RPMI7951 (cell line): ENCODE results near the gene WNT9B. TPM values are rescaled to one million over a fixed set of nuclear protein-coding genes. Genes with fewer than 3 reads are reported as not detected.
"Not testable (repeated sequence)": the region's sequence is repeated elsewhere in the genome, so short reads cannot be mapped to it uniquely, and the experiment has no call there.

Source experiments
- DNase-seq: peaks from one replicate; pipeline ENCODE4 v3.0.0-alpha.2; 2012; ENCODE audit warnings: low read depth
- total RNA-seq: library from RNA; depleted of rRNA; stranded (reverse); fragments of >200 nt; shearing (Covaris generic); gene quantifications from 2 replicates; pipeline ENCODE4 v1.2.3, GENCODE V29; 2014

Gene WNT9B
- total RNA-seq, 1 experiment from 2014 or later, result not detected

- no peak for DNase-seq
Observed at GRCh38 chr17:46908068-46908737, 56.8 kb downstream of the WNT9B start.

GRCh38 chr17:46910179-46910927, 59.0 kb downstream of the WNT9B start:
- DNase-seq, result no peak

GRCh38 chr17:46911311-46911710, 59.9 kb downstream of the WNT9B start:
- no peak for DNase-seq

GRCh38 chr17:46915596-46915995, 64.2 kb downstream of the WNT9B start:
- DNase-seq, result peak; percentile 13

GRCh38 chr17:46916211-46916610, 64.8 kb downstream of the WNT9B start:
- DNase-seq, result peak; percentile 13

GRCh38 chr17:46916623-46917022, 65.2 kb downstream of the WNT9B start:
- no peak for DNase-seq

GRCh38 chr17:46917041-46917440, 65.7 kb downstream of the WNT9B start:
- DNase-seq, result no peak

GRCh38 chr17:46917516-46917915, 66.1 kb downstream of the WNT9B start:
- no peak for DNase-seq

- not testable (repeated sequence) for DNase-seq
Observed at GRCh38 chr17:46921962-46922361, 70.6 kb downstream of the WNT9B start.

- no peak for DNase-seq
Observed at GRCh38 chr17:46922487-46922803, 71.1 kb downstream of the WNT9B start.

- DNase-seq, result peak; percentile 83
Observed at GRCh38 chr17:46922804-46923635, 71.6 kb downstream of the WNT9B start, which contains the start of gene GOSR2. GOSR2 (plus strand) TSS chr17:46923160; CDS start chr17:46923193, 33 bp downstream.

- no peak for DNase-seq
Observed at GRCh38 chr17:46925185-46925868, 73.9 kb downstream of the WNT9B start.

- no peak for DNase-seq
Observed at GRCh38 chr17:46928467-46929261, 77.3 kb downstream of the WNT9B start.

- peak; percentile 92 for DNase-seq
Observed at GRCh38 chr17:46929413-46929812, 78.0 kb downstream of the WNT9B start.

- no peak for DNase-seq
Observed at GRCh38 chr17:46930051-46930450, 78.7 kb downstream of the WNT9B start.

GRCh38 chr17:46931596-46931995, 80.2 kb downstream of the WNT9B start:
- peak; percentile 17 for DNase-seq

- no peak for DNase-seq
Observed at GRCh38 chr17:46935658-46936266, 84.4 kb downstream of the WNT9B start.
